HepG2 (cell line): ENCODE results near the gene RCC2.

Experiments
- CHD2 ChIP-seq: IDR thresholded peaks from 2 replicates; pipeline ENCODE4 v1.6.1; 2011; ENCODE audit warnings: low read depth, low read length, improper control_type of control experiment
- EP300 ChIP-seq, 3 experiments: sonication (generic) in 1 of 3; formaldehyde crosslinking in 1 of 3; IDR thresholded peaks; 2 replicates each; pipeline versions ENCODE4 v1.5.1 to v1.6.1; 2011 to 2020; ENCODE audit warnings: low read depth in 2 of 3, low read length in 2 of 3, borderline replicate concordance in 1 of 3, improper control_type of control experiment in 1 of 3, mild to moderate bottlenecking in 1 of 3, missing genetic modification reagents in 1 of 3, moderate library complexity in 1 of 3
- FOXJ3 ChIP-seq: sonication (generic); formaldehyde crosslinking; IDR thresholded peaks from 2 replicates; pipeline ENCODE4 v1.4.0; 2020; ENCODE audit warnings: missing genetic modification reagents, mild to moderate bottlenecking, borderline replicate concordance
- PHF20 ChIP-seq: sonication (generic); formaldehyde crosslinking; IDR thresholded peaks from 2 replicates; pipeline ENCODE4 v1.5.0; 2020; ENCODE audit warnings: mild to moderate bottlenecking, missing genetic modification reagents
- SIN3A ChIP-seq: IDR thresholded peaks from 2 replicates; pipeline ENCODE4 v1.6.1; 2011; ENCODE audit warnings: low read depth, mild to moderate bottlenecking, control low read depth, low read length, borderline replicate concordance
- TCF12 ChIP-seq, 2 experiments: fragments of 450-650 bp in 1 of 2; sonication (generic) in 1 of 2; formaldehyde crosslinking in 1 of 2; IDR thresholded peaks; 2 replicates each; pipeline versions ENCODE4 v1.6.1 to v1.8.0; 2017 to 2022; ENCODE audit warnings: antibody characterized with exemption in 1 of 2, mild to moderate bottlenecking in 1 of 2, missing genetic modification reagents in 1 of 2, moderate library complexity in 1 of 2
- ZKSCAN1 ChIP-seq: fragments of 150-350 bp; IDR thresholded peaks from 2 replicates; pipeline ENCODE4 v1.6.1; 2014; ENCODE audit warnings: low read length
- ZNF232 ChIP-seq: sonication (generic); formaldehyde crosslinking; IDR thresholded peaks from 2 replicates; pipeline ENCODE4 v1.4.0; 2020; ENCODE audit warnings: missing genetic modification reagents, borderline replicate concordance
- ZNF234 ChIP-seq: sonication (generic); formaldehyde crosslinking; conservative IDR thresholded peaks from 2 replicates; pipeline ENCODE4 v1.5.1; 2020; ENCODE audit warnings: mild to moderate bottlenecking, missing genetic modification reagents
- TF ChIP-seq, protein P1 (sequence below): sonication (generic); formaldehyde crosslinking; IDR thresholded peaks from 2 replicates; pipeline ENCODE4 v1.8.0; 2022; ENCODE audit warnings: mild to moderate bottlenecking, missing genetic modification reagents, moderate library complexity
- TF ChIP-seq, protein P2 (sequence below): IDR thresholded peaks from 2 replicates; pipeline ENCODE4 v1.6.1; 2012; ENCODE audit warnings: inconsistent platforms
- TF ChIP-seq, protein P3 (sequence below), 2 experiments: sonication (generic) in 1 of 2; formaldehyde crosslinking in 1 of 2; IDR thresholded peaks; 2 replicates each; pipeline versions ENCODE4 v1.4.0 to v1.6.1; 2016 to 2020; ENCODE audit warnings: borderline replicate concordance in 1 of 2, low read depth in 1 of 2, mild to moderate bottlenecking in 1 of 2, missing genetic modification reagents in 1 of 2
- TF ChIP-seq, protein P4 (sequence below): sonication (generic); formaldehyde crosslinking; IDR thresholded peaks from 2 replicates; pipeline ENCODE4 v1.4.0; 2020; ENCODE audit warnings: mild to moderate bottlenecking, missing genetic modification reagents
- TF ChIP-seq, protein P5 (sequence below): sonication (generic); formaldehyde crosslinking; IDR thresholded peaks from 2 replicates; pipeline ENCODE4 v1.5.1; 2020; ENCODE audit warnings: missing genetic modification reagents, mild to moderate bottlenecking, borderline replicate concordance

DNA sequence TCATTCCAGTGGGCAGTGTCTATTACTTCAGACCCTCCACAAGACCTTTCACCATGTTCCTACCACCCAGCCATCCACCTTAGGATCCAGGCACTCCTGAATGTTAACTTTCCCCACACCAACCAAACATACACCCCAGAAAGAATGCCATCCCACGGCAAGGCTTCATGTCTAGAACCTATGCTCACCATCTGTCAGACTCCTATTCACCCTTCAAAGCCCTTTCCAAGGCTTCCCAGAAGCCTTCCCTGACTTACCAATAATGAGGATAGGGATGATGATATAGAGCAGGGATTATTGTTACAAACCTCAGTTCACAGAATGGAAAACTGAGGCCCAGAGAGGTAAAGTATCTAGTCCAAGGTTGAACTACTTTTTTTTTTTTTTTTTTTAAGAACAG is 19.3 kb upstream of the RCC2 start:
- TF ChIP-seq, protein P1, sequence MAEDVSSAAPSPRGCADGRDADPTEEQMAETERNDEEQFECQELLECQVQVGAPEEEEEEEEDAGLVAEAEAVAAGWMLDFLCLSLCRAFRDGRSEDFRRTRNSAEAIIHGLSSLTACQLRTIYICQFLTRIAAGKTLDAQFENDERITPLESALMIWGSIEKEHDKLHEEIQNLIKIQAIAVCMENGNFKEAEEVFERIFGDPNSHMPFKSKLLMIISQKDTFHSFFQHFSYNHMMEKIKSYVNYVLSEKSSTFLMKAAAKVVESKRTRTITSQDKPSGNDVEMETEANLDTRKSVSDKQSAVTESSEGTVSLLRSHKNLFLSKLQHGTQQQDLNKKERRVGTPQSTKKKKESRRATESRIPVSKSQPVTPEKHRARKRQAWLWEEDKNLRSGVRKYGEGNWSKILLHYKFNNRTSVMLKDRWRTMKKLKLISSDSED (CRISPR knock-in tag): no peak
- TF ChIP-seq, protein P2, sequence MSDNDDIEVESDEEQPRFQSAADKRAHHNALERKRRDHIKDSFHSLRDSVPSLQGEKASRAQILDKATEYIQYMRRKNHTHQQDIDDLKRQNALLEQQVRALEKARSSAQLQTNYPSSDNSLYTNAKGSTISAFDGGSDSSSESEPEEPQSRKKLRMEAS: no peak
- TF ChIP-seq SIN3A (no peak), TCF12 (IDR thresholded peaks at IDR 0.05) (no peak), TCF12 (CRISPR knock-in tag; IDR thresholded peaks at IDR 0.05) (no peak), ZKSCAN1 (no peak), ZNF232 (CRISPR knock-in tag) (no peak), FOXJ3 (no peak), CHD2 (no peak), PHF20 (no peak), EP300 (IDR thresholded peaks at IDR 0.05; ENCODE audit: low read depth in 2 of 2, low read length in 2 of 2) (no peak), EP300 (CRISPR knock-in tag; IDR thresholded peaks at IDR 0.05; ENCODE audit: borderline replicate concordance) (no peak), ZNF234 (CRISPR knock-in tag) (no peak)
- TF ChIP-seq, protein P3, sequence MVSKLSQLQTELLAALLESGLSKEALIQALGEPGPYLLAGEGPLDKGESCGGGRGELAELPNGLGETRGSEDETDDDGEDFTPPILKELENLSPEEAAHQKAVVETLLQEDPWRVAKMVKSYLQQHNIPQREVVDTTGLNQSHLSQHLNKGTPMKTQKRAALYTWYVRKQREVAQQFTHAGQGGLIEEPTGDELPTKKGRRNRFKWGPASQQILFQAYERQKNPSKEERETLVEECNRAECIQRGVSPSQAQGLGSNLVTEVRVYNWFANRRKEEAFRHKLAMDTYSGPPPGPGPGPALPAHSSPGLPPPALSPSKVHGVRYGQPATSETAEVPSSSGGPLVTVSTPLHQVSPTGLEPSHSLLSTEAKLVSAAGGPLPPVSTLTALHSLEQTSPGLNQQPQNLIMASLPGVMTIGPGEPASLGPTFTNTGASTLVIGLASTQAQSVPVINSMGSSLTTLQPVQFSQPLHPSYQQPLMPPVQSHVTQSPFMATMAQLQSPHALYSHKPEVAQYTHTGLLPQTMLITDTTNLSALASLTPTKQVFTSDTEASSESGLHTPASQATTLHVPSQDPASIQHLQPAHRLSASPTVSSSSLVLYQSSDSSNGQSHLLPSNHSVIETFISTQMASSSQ (IDR thresholded peaks at IDR 0.05; ENCODE audit: low read depth): no peak
- TF ChIP-seq, protein P3 (CRISPR knock-in tag; IDR thresholded peaks at IDR 0.05; ENCODE audit: borderline replicate concordance): no peak
- TF ChIP-seq, protein P4, sequence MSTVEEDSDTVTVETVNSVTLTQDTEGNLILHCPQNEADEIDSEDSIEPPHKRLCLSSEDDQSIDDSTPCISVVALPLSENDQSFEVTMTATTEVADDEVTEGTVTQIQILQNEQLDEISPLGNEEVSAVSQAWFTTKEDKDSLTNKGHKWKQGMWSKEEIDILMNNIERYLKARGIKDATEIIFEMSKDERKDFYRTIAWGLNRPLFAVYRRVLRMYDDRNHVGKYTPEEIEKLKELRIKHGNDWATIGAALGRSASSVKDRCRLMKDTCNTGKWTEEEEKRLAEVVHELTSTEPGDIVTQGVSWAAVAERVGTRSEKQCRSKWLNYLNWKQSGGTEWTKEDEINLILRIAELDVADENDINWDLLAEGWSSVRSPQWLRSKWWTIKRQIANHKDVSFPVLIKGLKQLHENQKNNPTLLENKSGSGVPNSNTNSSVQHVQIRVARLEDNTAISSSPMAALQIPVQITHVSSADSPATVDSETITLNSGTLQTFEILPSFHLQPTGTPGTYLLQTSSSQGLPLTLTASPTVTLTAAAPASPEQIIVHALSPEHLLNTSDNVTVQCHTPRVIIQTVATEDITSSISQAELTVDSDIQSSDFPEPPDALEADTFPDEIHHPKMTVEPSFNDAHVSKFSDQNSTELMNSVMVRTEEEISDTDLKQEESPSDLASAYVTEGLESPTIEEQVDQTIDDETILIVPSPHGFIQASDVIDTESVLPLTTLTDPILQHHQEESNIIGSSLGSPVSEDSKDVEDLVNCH (CRISPR knock-in tag): no peak
- TF ChIP-seq, protein P5, sequence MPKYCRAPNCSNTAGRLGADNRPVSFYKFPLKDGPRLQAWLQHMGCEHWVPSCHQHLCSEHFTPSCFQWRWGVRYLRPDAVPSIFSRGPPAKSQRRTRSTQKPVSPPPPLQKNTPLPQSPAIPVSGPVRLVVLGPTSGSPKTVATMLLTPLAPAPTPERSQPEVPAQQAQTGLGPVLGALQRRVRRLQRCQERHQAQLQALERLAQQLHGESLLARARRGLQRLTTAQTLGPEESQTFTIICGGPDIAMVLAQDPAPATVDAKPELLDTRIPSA: no peak
